GM19372 (cell line): ENCODE data around the gene NUDT16L1.

Source experiments
- ATAC-seq: cut with Tn5 transposase; IDR thresholded peaks from one replicate; pipeline ENCODE4 v1.9.1; 2021; ENCODE audit warnings: mild to moderate bottlenecking, low read depth, moderate library complexity; ENCODE audit not compliant: unreplicated experiment

The NUDT16L1 gene

GRCh38 chr16:4692460-4693295, 684 bp upstream of the NUDT16L1 start:
- ATAC-seq: peak; percentile 26

DNA sequence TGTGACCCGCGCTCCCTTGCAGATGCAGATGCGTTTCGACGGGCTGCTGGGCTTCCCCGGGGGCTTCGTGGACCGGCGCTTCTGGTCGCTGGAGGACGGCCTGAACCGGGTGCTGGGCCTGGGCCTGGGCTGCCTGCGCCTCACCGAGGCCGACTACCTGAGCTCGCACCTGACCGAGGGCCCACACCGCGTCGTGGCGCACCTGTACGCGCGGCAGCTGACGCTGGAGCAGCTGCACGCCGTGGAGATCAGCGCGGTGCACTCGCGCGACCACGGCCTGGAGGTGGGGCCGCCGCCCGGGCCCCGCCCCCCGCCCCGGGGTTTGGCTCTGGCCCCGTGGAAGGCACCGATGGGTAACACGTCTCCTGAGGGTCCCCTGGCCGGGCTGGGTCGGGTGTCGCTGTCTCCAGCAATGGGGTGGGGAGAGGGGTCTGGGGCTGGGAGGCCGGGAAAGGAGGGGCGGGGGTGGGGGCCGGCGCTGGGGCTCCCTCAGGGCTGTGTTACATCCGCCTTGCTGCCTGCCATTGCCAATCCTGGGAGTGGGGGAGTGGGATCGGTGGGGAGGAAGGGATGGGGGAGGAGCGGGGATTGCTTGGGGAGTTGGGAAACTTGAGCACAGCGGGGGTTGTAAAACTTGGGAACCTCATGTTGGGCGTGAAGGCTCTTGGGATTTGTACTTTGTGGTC, 737 bp downstream of the NUDT16L1 start:
- ATAC-seq: no peak

GRCh38 chr16:4694642-4695451, 1.5 kb downstream of the NUDT16L1 start:
- ATAC-seq: no peak

DNA sequence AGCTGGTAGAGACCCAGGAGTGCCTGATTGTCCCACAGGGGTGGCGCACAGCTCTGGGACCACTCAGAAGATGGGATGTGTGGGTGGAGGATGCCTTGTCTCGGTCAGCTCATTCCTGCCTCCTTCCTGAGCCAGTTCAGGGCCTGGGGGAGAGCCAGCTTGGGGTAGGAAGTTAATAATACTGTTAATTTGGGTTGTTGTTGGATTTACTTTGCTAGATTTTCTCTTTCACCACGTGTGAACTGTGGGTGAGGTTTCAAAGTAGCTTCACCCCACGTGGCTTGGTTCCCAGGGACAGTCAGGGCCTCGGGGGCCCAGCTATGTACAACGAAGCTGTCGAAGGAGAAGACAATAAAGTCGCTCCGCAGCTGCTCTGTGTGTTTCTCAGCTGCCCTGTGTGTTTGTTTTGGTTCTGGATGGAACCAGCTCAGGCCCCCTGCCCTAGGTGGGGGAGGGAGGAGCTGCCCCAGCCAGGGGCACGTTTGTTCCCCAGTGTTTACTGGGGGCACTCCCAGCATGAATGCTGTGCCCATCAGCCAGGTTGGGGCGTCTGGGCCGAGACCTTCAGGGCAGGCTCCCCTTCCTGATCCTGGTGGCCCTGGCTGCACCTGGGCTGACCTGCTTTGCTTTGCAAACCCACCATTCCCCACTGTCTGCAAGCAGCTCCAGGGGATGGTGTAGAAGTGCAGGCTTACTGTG, 2.3 kb downstream of the NUDT16L1 start:
- ATAC-seq: no peak

DNA sequence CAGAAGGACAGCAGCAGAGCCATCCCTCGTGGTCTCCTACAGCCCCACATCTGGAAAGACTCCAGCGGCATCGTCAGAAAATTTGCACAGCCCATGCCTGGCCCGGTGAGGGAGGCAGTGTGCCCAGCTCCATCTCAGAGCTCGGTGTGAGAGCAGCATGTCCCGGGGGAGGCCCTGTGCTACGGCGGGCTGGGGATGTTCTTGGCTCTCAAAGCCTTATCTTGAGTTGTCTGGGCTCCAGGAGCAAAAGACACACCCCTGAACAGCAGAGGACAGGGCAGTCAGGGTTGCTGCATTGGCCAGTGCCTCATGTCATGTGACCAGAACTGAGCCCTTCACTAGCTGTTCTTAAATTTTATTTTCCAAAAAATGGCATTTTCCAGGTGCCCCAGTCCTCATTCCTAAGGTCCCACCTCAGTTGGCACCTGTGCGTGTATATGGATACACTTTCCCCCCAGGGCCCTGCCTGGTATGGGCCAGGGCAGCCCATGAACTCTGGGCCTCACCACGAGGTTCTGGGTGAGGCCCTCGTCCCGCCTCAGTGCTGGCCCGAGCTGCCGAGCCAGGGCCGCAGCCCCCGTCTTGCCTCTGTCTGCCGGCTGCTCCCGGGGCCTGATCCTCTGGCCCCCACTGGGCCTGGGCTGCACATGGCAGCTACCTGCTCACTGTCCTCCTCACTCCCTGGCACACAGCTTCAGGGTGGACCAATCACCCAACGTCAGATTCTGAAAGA, 3.0 kb downstream of the NUDT16L1 start:
- ATAC-seq: no peak

GRCh38 chr16:4696905-4697847, 3.8 kb downstream of the NUDT16L1 start:
- no peak for ATAC-seq

DNA sequence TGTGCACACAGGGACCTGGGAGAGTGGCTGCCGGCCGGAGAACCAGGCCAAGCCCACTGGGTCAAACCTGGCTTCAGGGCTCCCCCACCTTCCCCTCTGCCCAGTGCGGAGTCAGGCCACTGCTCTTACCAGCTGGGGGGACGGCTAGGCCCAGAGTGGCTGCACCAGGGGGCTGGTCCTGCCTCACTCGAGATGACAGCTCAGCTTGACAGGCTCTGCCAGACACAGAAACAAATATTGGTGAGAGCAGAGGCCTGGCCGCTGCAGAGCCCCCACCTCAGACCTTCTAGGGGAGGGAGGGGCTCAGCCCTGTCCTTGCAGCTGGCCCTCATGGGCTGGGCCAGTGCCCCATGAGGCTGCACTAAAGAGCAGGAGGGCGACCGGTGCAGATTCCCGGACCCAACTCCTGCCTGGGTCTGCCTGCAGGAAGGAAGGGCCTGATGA, 4.5 kb downstream of the NUDT16L1 start:
- no peak for ATAC-seq

DNA sequence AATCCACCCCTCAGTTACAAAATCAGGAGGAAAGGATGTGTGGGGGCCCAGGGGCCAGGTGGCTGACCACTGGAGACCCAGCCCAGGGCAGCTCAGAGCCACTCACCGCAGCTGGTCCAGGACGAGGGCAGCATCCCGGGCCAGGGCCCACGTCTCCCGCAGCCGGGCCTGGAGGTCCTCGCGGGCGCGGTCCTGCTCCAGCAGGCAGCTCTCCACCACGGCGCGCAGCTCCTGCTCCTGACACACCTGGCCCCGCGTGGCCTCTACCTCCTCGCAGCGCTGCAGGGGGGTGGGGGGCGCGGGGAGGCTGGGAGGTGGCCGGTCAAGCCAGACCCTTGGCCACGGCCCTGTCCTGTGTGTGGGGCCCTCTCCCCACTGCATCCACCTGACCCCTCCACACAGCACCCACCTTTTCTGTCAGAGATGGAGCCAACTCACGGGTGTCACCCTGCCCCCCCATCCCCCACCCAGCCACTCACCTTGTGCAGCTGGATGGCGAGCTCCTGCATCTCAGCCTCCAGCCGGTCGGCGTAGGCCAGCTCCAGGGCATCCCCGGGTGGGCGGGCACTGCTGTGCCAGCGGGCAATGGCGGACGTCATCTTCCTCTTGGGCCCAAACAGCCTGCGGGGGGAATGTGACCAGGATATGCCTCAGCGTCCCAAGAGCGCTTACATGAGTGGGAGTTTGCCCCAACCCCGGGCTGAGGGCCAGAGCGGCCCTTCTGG, 5.1 kb downstream of the NUDT16L1 start:
- no peak for ATAC-seq

GRCh38 chr16:4699046-4699556, 5.7 kb downstream of the NUDT16L1 start:
- ATAC-seq: no peak

DNA sequence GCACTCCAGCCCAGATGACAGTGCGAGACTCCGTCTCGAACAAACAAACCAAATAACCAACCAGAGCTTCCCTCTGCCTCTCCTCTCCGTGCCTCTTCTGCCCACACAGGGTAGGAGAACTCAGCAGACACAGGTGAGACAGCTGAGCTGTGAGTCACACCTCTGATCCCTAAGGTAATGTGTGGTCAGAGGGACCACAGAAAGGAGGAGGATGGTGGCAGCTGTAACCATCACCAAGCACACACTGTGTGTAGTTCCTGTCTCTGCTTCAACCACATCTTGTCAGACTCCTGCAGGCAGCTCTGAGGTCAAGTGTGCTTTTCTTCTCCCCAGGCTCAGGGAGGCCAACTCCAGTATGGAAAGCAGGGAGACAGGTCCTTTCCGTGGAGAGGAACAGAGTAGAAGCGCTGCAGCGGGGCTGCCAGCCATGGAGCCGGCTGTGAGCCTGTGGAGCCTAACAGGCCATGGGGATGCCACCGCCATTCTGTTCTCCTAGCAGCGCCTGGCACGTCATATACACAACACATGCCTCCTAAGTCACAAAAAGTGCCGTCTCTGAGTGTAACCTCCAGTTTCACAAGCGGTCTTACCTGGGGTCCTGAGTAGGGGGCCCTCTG, 7.1 kb downstream of the NUDT16L1 start:
- no peak for ATAC-seq

DNA sequence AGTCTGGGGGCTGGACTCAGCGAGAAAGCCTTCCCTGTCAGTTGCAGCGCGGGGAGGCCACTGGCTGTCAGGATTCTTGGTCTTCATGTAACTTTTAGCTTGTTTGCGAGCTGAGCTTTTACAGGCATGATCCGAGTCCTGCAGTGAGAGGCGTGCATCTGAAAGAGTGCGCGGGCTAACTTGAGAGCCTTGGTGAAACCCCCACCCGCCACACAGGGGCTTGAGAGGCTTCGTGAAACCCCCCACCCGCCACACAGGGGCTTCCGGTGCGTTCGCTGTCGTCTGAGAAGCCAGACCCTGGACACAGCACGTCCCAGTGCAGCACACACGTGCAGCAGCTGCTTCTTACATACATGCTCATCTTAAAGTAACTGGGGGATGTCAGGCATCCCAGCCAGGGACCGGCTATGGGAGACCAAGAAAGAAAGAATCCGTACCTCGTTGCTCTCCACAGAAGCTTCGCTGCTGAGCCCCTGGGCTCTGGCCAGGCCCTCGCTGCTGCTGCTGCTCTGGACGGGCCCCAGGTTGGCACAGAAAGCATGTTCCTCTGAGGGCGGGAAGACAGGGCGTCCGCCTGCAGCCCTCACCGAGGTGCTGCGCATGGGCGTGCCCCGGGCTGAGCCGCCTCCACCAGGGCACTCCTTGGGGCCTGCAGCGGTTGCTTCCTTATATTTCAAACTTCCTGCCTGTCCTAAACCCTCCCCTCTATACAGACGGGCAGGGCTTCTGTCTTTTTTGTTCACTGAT, 7.8 kb downstream of the NUDT16L1 start:
- no peak for ATAC-seq

GRCh38 chr16:4701791-4702465, 8.6 kb downstream of the NUDT16L1 start:
- ATAC-seq: no peak

DNA sequence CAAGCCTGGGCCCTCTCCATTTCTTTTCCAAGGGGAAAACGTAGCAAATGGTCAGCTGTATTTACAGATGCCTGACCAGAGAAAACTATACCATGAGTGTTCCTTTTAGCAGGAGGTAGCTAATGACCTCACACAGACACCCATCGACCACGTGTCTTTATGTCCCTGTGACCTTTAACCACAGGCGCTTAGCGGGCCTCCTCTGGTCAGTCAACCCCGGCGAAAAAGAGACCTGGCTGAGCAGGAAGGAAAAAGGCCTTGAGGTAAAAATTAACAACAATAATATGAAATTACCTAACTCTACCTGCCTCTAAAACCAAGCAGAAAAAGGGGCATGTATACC, 9.1 kb downstream of the NUDT16L1 start:
- ATAC-seq: no peak

GRCh38 chr16:4703906-4704305, 10.5 kb downstream of the NUDT16L1 start:
- no peak for ATAC-seq

DNA sequence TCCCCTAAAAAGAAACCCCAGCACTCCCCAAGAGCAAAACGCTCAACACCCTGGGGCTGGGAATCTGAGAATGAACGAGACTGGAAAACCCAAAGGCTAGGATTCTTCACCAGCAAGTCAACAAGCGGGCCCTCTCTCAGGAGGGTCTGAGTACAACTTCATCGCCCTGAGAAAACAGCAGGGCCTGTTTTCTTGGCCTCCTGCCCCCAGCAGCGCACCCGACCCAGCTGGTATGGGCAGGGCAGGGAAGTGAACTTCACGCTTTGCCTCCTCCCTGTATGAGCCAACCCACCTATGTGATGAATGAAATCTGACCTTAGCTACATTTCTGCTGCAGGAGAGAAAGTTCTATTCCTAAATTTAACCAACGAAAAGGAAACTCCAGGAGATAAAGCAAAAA, 11.1 kb downstream of the NUDT16L1 start:
- no peak for ATAC-seq

DNA sequence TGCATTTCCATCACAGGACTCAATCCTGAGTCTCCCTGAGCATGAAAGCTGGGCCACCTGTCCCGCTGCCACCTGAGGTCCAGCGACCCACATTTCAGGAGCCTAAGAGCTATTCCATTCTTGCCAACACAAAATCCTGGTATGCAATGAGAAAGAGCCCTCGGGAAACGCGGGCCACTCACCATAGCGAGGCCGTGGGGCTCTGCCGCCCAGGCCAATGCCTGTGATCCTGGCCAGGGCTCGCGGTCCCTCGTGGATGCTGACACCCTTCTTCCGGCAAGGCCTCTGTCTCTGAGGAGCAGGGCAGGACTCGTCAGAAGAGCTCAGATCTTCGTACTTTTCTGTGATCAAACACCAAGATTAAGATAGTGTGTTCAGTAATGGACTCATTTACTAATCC, 11.6 kb downstream of the NUDT16L1 start:
- no peak for ATAC-seq
